HG03159 (cell line): Measurements from ENCODE around the gene TRIAP1.

Source experiments
- ATAC-seq: cut with Tn5 transposase; IDR thresholded peaks from one replicate; pipeline ENCODE4 v1.9.1; 2021; ENCODE audit warnings: mild to moderate bottlenecking, moderate library complexity; ENCODE audit not compliant: unreplicated experiment

TRIAP1 gene

GRCh38 chr12:120432772-120433525 lies 13.2 kb downstream of the TRIAP1 start:
- ATAC-seq, result no peak

DNA sequence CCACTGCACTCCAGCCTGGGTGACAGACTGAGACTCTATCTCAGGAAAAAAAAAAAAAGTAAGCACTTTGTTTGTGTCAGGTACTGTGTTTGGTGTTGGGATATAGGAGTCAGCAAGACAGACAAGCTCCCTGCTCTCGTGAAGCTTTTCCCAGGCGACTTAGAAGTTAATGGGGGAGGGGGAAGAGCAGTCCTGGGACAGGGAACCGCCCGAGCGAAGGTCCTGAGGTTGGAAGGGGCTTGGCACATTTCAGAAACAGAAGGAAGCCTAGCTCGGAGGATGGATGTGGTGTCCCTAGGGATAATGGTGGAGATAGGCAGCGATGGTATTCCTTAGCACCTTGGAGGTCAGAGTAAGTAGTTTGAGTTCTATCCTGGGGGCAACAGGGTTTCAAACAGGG lies 16.8 kb downstream of the TRIAP1 start:
- ATAC-seq, result no peak

DNA sequence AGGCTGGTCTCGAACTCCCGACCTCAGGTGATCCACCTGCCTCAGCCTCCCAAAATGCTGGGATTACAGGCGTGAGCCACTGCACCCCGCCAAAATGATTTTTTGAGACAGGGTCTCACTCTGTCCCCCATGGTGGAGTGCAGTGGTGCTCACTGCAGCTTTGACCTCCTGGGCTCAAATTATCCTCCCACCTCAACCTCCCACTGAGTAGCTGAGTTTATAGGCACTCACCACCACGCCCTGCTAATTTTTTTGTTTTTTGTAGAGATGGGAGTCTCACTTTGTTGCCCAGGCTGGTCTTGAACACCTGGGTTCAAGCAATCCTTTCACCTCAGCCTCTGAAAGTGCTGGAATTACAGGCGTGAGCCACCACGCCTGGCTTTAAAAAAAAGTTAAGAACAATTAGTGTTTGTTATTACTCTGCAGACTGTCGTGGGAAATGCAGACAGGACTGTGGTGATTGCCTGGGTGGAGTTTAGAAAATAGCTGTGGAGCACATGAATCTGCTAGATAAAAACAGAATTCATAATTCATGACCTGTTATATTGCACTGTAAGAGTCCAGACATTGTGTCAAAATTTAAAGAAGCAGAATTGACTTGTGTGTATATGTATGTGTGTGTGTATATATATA lies 17.5 kb downstream of the TRIAP1 start:
- ATAC-seq, result no peak

GRCh38 chr12:120425797-120426196 lies 20.4 kb downstream of the TRIAP1 start:
- no peak for ATAC-seq

DNA sequence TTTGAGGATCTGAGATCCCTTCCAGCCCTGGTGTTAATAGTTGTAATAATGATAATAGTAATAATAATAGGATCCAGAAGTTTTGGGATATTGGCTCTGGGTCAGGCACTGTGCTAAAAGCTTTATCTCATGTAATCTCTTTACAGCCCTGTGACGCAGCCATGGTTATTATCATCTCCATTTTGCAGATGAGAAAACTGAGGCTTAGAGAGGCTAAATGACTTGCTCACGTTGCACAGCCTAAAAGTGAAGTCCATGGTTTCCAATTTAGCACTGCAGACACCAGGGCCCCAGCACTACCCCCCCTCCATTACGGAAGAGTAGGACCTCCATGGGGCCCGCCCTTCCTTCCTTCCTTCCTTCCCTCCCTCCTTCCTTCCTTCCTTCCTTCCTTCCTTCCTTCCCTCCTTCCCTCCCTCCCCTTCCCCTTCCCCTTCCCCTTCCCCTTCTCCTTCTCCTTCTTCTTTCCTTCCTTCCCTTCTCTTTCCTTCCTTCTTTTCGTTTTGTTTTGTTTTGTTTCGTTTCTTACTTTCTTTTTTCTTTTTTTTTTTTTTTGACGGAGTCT lies 23.2 kb downstream of the TRIAP1 start:
- ATAC-seq, result no peak

DNA sequence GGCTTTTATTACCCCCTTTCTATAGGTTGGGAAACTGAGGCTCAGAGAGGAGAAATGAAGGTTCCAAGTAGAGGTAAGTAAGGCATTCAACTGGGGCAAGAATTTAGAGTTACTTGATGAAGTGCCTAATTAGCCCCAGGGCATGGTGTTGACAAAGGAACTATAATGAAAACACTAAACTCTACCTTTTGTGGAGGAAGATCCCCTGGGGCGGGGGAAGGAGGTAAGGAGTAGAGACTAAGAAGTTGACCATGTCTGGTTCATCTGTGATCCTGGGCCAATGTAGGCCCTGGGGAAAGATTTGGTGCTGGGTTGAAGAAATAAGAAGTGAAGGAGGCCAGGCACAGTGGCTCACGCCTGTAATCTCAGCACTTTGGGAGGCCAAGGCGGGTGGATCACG lies 24.5 kb downstream of the TRIAP1 start:
- no peak for ATAC-seq

GRCh38 chr12:120417917-120418580 lies 28.1 kb downstream of the TRIAP1 start:
- ATAC-seq, result no peak

GRCh38 chr12:120416490-120417216 lies 29.5 kb downstream of the TRIAP1 start:
- no peak for ATAC-seq

GRCh38 chr12:120413901-120414695 lies 32.1 kb downstream of the TRIAP1 start:
- no peak for ATAC-seq

DNA sequence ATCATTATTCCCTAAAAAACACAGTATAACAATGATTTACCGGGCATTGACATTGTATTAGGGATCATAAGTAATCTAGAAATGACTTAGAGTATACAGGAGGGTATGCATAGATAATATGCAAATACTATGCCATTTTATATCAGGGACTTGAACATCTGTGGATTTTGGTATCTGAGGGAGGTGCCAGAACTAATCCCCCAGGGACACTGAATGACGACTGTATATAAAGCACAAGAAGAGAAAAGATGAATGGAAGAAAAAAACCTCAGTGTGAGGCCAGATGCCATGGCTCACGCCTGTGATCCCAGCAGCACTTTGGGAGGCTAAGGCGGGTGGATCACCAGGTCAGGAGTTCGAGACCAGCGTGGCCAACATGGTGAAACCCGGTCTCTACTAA lies 33.8 kb downstream of the TRIAP1 start:
- ATAC-seq, result no peak

GRCh38 chr12:120408771-120409170 lies 37.4 kb downstream of the TRIAP1 start:
- no peak for ATAC-seq

- ATAC-seq, result no peak
Measured at GRCh38 chr12:120406553-120406952, 39.6 kb downstream of the TRIAP1 start.

DNA sequence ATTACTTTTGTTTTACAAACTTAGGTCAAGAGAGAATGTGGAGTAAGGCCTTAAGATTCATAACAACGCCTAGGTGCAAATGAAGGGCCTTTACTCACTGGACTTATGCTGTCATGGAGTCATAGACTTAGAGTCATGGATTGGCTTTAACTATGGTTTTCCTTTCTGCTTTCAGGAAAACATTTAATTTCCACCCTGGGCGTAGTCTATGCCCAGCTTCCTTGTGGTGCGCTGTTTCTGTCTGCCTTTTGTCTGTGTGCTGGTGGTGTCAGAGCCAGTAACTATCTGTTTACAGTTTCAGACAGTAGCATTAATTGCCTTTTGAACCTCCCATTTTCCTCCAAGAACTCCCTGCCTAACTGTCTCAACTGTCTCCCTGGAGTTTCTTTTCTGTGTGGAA lies 40.1 kb downstream of the TRIAP1 start:
- ATAC-seq, result no peak

DNA sequence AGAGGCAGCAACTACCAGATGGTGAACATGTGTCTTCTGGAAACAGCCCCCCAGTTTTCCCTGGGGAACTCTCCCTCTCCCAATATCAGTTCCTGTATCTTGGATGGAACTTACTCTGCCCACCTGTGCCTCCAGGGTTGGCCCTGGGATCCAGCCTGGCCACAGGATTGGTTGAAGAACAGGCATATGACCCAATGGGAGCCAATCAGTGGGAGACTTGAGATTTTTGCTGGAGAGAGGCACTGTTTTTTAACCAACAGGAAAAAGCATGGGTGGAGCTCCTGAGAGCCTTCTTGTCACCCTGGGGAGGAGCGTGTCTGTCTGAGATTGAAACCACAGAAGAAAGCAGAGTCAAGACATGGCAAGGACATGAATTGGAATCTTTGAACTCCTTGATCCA lies 41.9 kb downstream of the TRIAP1 start:
- ATAC-seq, result no peak

GRCh38 chr12:120403869-120404268 lies 42.3 kb downstream of the TRIAP1 start:
- no peak for ATAC-seq

GRCh38 chr12:120402217-120402616 lies 44.0 kb downstream of the TRIAP1 start:
- ATAC-seq, result no peak

DNA sequence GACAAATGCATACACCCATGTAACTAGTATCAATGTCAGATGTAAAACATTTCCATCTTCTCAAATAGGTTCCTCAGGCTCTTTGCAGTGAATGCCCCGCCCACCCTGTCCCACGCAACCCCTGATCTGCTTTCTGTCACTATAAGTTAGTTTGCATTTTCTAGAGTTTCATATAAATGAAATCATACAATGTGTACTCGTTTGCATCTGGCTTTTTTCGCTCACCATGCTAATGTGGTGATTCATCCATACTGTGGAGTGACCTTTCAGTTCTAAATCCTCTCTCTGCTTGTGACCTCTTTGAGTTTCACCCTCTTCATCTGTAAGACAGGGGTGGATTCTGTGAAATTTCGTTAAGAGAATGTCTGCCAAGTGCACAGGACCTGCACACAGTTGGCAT lies 46.7 kb downstream of the TRIAP1 start:
- ATAC-seq, result no peak

DNA sequence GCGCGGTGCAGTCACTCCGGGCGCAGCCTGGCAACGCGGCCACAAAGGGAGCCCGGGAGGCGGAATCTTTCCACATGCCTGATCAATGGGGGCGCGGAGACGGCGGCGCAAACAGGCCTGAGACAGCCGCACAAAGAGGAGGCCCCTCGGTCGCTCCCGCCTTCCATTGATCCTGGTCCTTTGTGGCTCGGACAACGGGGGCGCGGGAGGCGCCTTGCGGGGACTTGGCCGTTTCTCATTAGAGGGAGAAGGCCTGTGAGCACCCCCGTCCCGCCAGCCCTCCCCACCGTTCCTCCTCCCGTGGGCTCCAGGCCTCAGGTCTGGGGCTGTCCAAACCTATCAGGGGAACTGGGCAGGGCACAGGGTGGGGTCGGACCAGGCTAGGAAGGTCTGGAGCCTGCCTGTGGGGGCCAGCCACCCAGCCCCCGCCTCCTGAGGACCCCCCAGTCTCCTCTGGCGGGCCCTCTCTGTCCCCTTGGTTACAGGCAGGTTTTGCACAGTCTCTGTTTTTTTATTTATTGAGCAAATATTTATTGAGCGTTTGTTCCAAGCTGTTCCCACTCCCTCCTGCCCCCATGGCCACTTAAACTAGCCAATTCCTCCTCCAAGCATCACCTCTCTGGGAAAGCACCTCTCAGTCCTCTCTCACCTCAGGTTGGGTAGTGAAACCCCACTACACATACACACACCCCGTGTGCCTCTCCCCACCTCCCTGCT lies 48.2 kb downstream of the TRIAP1 start:
- no peak for ATAC-seq

DNA sequence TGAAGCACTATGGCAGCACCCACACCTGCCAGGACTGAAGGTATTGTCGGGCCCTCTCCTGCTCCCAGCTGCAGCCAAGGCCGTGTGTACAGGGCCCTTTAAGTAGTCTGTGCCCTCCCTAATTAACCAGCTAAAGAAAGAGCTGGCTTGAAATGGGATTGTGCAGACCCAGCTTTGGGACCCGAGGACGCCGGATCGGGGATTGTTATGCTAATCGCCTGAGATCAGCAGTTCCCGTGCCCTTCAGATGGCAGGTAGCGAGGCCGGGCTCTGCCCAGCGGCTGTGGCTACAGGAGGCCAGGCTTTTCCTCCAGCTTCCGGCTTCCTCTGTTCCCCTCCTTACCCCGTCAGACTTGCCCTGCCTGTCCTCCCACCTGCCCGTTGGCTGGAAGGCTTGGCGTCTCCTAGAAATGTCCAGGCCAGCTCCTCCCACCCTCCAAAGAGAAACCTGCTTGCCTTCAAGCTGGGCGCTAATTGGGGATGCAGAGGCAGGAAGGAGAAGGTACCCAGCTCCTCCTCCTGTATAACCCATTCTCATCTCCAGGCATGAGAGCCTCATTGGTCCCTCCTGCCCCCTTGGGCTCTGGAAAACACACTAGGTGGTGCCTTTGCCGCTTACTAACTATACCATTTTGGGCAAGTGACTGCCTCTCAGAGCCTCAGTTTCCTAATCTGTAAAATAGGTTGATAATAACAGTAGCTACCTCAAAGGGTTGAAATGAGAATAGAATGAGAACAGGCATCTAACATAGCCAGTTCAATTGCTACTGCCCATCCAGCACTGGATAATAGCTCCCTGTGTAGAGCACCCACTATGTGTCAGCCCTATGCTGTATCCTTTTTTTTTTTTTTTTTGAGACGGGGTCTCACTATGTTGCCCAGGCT lies 51.5 kb downstream of the TRIAP1 start:
- ATAC-seq, result no peak
